GM18499 (cell line): Measurements from ENCODE around the gene WDR18.

Experiments
- ATAC-seq: cut with Tn5 transposase; IDR thresholded peaks from one replicate; pipeline ENCODE4 v1.9.1; 2021; ENCODE audit warnings: moderate number of reproducible peaks; ENCODE audit not compliant: insufficient read depth, unreplicated experiment

WDR18 gene

GRCh38 chr19:1038978-1039645, 55.0 kb downstream of the WDR18 start:
- ATAC-seq: no peak

- ATAC-seq: no peak
Measured at GRCh38 chr19:1039646-1040475, 55.7 kb downstream of the WDR18 start, which contains the start of gene ABCA7. Gene ABCA7 (plus strand): TSS chr19:1040107. CDS start chr19:1041362, 1,255 bp downstream.

- ATAC-seq: no peak
Measured at GRCh38 chr19:1040476-1041271, 56.5 kb downstream of the WDR18 start.

GRCh38 chr19:1041272-1041834, 57.2 kb downstream of the WDR18 start:
- ATAC-seq: no peak

GRCh38 chr19:1041835-1042685, 57.9 kb downstream of the WDR18 start:
- ATAC-seq: no peak

GRCh38 chr19:1042689-1043511, 58.8 kb downstream of the WDR18 start:
- ATAC-seq: no peak
